Lung (tissue), 12 donors: Measurements from ENCODE around the gene AKR1C4. TPM values are rescaled to one million over a fixed set of nuclear protein-coding genes. Genes with fewer than 3 reads are reported as not detected.

ENCODE experiments used
- ATAC-seq: fragments of 200-7000 bp; cut with Tn5 transposase; one replicate; pipeline ENCODE4 v1.9.1; 2020; ENCODE audit warnings: moderate number of reproducible peaks; ENCODE audit not compliant: insufficient read depth, low FRiP score
- DNase-seq, 3 donors: peaks; one replicate each; pipeline ENCODE4 v3.0.0-alpha.2; 2013 to 2017
- H3K27ac ChIP-seq, 2 donors: one replicate each; pipeline ENCODE4 v1.5.1; 2013; ENCODE audit warnings: mild to moderate bottlenecking in 2 of 2, moderate library complexity in 2 of 2, control low read depth in 1 of 2, inconsistent platforms in 1 of 2, low read depth in 1 of 2, low read length in 1 of 2
- H3K27me3 ChIP-seq, 3 donors: one replicate each; pipeline ENCODE4 v1.5.1; 2013; ENCODE audit warnings: low read length in 2 of 3; ENCODE audit not compliant: control insufficient read depth in 3 of 3, insufficient read depth in 3 of 3
- H3K36me3 ChIP-seq, 4 donors: one replicate each; pipeline ENCODE4 v1.5.1; 2013; ENCODE audit warnings: low read length in 4 of 4, mild to moderate bottlenecking in 1 of 4, moderate library complexity in 1 of 4; ENCODE audit not compliant: control insufficient read depth in 4 of 4, insufficient read depth in 4 of 4
- H3K4me1 ChIP-seq, 5 donors: one replicate each; pipeline ENCODE4 v1.5.1; 2013; ENCODE audit warnings: low read length in 5 of 5, mild to moderate bottlenecking in 2 of 5, moderate library complexity in 1 of 5; ENCODE audit not compliant: control insufficient read depth in 5 of 5, insufficient read depth in 5 of 5
- H3K4me3 ChIP-seq: one replicate; pipeline ENCODE4 v1.5.1; 2013; ENCODE audit warnings: mild to moderate bottlenecking, control low read depth, moderate library complexity
- H3K9ac ChIP-seq, 2 donors: one replicate each; pipeline ENCODE4 v1.5.1; 2013; ENCODE audit warnings: low read length in 2 of 2, control low read depth in 1 of 2; ENCODE audit not compliant: insufficient read depth in 1 of 2
- H3K9me3 ChIP-seq, 4 donors: one replicate each; pipeline ENCODE4 v1.5.1; 2013; ENCODE audit warnings: low read length in 3 of 4, mild to moderate bottlenecking in 1 of 4, moderate library complexity in 1 of 4; ENCODE audit not compliant: control insufficient read depth in 4 of 4, insufficient read depth in 3 of 4
- WGBS, 2 donors: extraction: QIAGEN DNeasy Blood & Tissue Kit; methylation state at CpG; one replicate each; pipeline ENCODE4 v1.1.7; 2013; 5-methylcytosine and 5-hydroxymethylcytosine counted together
- polyA plus RNA-seq, 2 donors: library from polyadenylated mRNA; stranded (reverse); fragments of 200-250 nt; gene quantifications; one replicate each; pipeline ENCODE4 v1.2.1, GENCODE V29; 2013
- total RNA-seq, 2 donors: library from RNA; depleted of rRNA in 1 of 2; stranded (reverse); fragments of >200 nt in 1 of 2; gene quantifications; one replicate each; pipeline ENCODE4 v1.2.1, GENCODE V29; 2014 to 2021
- TF ChIP-seq, protein P1 (sequence below): IDR thresholded peaks from 2 replicates; pipeline ENCODE4 v1.5.1; 2012; ENCODE audit warnings: mild to moderate bottlenecking; ENCODE audit errors: control extremely low read depth, extremely low read depth
- donor health status: control.
- donor health status: control.
- donor health status: Bipolar disorder and iron deficiency.
- donor health status: healthy.
- donor health status: DM: yes; HTN: yes; CAD: no.

Gene AKR1C4
- total and polyA plus RNA-seq, 4 donors: 0.02 TPM; not detected in 3

- no peaks in the 10 kb centered on the region for H3K27me3 ChIP-seq
- no peak for ATAC-seq
- H3K27ac ChIP-seq: no peak overlapping the region
- peaks cover 0 to 10% (median under 1%) of the 10 kb centered on the region in 4 donors for H3K9me3 ChIP-seq
- 81 to 90% methylated on average over 10 of the region's 10 CpGs for WGBS, 2 donors
- no peak overlapping the region for H3K4me3 ChIP-seq
- TF ChIP-seq, protein P1, sequence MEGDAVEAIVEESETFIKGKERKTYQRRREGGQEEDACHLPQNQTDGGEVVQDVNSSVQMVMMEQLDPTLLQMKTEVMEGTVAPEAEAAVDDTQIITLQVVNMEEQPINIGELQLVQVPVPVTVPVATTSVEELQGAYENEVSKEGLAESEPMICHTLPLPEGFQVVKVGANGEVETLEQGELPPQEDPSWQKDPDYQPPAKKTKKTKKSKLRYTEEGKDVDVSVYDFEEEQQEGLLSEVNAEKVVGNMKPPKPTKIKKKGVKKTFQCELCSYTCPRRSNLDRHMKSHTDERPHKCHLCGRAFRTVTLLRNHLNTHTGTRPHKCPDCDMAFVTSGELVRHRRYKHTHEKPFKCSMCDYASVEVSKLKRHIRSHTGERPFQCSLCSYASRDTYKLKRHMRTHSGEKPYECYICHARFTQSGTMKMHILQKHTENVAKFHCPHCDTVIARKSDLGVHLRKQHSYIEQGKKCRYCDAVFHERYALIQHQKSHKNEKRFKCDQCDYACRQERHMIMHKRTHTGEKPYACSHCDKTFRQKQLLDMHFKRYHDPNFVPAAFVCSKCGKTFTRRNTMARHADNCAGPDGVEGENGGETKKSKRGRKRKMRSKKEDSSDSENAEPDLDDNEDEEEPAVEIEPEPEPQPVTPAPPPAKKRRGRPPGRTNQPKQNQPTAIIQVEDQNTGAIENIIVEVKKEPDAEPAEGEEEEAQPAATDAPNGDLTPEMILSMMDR: no peak
- no peak for DNase-seq
- H3K4me1 ChIP-seq: no peaks in the 10 kb centered on the region
- no peaks in the 10 kb centered on the region for H3K36me3 ChIP-seq
- no peak overlapping the region for H3K9ac ChIP-seq
These were observed 39.1 kb upstream of the AKR1C4 start for GRCh38 chr10:5157501-5157900.

- WGBS, 2 donors: 63 to 73% methylated on average over 6 of the region's 6 CpGs
- ATAC-seq (no peak), DNase-seq (no peak)
- no peak overlapping the region for H3K27ac ChIP-seq
- TF ChIP-seq, protein P1: no peak
- no peak overlapping the region for H3K4me3 ChIP-seq
- H3K9me3 ChIP-seq: peaks cover 0 to 17% (median under 1%) of the 10 kb centered on the region in 4 donors
- no peaks in the 10 kb centered on the region for H3K27me3 ChIP-seq
- no peaks in the 10 kb centered on the region for H3K36me3 ChIP-seq
- no peak overlapping the region for H3K9ac ChIP-seq
- no peaks in the 10 kb centered on the region for H3K4me1 ChIP-seq
These were observed 37.5 kb upstream of the AKR1C4 start for GRCh38 chr10:5159126-5159525.

- Histone ChIP-seq H3K4me3 (no peak overlapping the region), H3K27ac (no peak overlapping the region), H3K4me1 (no peaks in the 10 kb centered on the region), H3K9ac (no peak overlapping the region), H3K36me3 (no peaks in the 10 kb centered on the region), H3K27me3 (no peaks in the 10 kb centered on the region), H3K9me3 (peaks cover 3 to 17% (median 12%) of the 10 kb centered on the region in 4 donors)
- ATAC-seq (no peak), DNase-seq (no peak)
- 67 to 71% methylated on average over 2 of the region's 2 CpGs for WGBS, 2 donors
- TF ChIP-seq, protein P1: no peak
These were observed 33.1 kb upstream of the AKR1C4 start for GRCh38 chr10:5163487-5163886.

GRCh38 chr10:5165738-5166137, 30.9 kb upstream of the AKR1C4 start:
- TF ChIP-seq, protein P1: no peak

More at GRCh38 chr10:5165738-5166137, 30.9 kb upstream of the AKR1C4 start:
- no peaks in the 10 kb centered on the region for H3K27me3 ChIP-seq
- DNase-seq: no peak
- H3K9me3 ChIP-seq: peaks cover 3 to 15% (median 12%) of the 10 kb centered on the region in 4 donors
- H3K4me1 ChIP-seq: no peaks in the 10 kb centered on the region
- 8 to 16% methylated on average over 1 of the region's 1 CpG for WGBS, 2 donors
- H3K27ac ChIP-seq: no peak overlapping the region
- no peak overlapping the region for H3K9ac ChIP-seq
- ATAC-seq: no peak
- H3K4me3 ChIP-seq: no peak overlapping the region
- peaks cover 0 to 2% (median 0%) of the 10 kb centered on the region in 4 donors for H3K36me3 ChIP-seq
